ENCODE data around the gene ELN.

DNA sequence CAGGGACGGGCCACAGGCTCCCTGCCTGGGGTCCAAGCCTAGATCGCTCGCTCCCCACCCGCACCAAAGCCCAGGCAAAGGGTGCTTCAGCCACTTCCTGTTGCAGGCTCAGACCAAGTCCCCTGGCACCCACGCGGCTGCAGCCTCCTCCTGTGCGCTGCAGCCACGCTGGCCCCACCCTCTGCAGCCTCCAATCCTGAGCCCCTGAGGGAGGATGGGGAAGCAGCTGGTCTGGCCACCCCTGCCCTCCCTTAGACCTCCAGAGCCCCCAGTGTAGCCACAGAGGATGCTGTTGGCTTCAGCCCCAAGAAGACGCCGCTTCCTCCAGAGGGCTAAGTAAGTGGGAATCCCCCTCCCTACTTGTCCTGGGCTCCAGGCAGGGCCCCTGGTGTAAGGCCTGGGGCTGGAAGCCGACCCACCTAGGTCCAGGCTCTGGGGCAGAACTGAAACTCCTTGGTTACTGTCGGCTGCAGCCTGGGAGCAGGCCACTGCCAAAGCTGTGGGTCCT is 65.0 kb downstream of the ELN start:
- TF ChIP-seq, protein P1, sequence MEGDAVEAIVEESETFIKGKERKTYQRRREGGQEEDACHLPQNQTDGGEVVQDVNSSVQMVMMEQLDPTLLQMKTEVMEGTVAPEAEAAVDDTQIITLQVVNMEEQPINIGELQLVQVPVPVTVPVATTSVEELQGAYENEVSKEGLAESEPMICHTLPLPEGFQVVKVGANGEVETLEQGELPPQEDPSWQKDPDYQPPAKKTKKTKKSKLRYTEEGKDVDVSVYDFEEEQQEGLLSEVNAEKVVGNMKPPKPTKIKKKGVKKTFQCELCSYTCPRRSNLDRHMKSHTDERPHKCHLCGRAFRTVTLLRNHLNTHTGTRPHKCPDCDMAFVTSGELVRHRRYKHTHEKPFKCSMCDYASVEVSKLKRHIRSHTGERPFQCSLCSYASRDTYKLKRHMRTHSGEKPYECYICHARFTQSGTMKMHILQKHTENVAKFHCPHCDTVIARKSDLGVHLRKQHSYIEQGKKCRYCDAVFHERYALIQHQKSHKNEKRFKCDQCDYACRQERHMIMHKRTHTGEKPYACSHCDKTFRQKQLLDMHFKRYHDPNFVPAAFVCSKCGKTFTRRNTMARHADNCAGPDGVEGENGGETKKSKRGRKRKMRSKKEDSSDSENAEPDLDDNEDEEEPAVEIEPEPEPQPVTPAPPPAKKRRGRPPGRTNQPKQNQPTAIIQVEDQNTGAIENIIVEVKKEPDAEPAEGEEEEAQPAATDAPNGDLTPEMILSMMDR (optimal IDR thresholded peaks at IDR 0.05 in 1 of 3, IDR thresholded peaks at IDR 0.05 in 1 of 3, conservative IDR thresholded peaks at IDR 0.05 in 1 of 3; ENCODE audit: extremely low read depth in 1 of 3, insufficient read depth in 2 of 3, low read length in 3 of 3): no peak
- TF ChIP-seq EZH2 (IDR thresholded peaks at IDR 0.05; ENCODE audit: low read length): no peak
